A673 (cell line): ENCODE results near the gene DPP7. TPM values are rescaled to one million over a fixed set of nuclear protein-coding genes. Genes with fewer than 3 reads are reported as not detected.
A peak's percentile ranks its signal among the peaks of the same experiment; 100 is the strongest.

Experiments
- BruUV-seq: library from RNA; stranded (reverse); fragments of 400-500 nt; replicated peaks from 2 replicates; lab custom pipeline; 2021; lab: Mats Ljungman, UMichigan
- CTCF ChIA-PET: fragments of 300-600 bp; sonication (Branson Sonifier 250); formaldehyde crosslinking; loops from one replicate; lab custom pipeline; 2022; ENCODE audit warnings: antibody characterized with exemption; lab: Charles Lee
- POLR2A ChIA-PET: fragments of 300-600 bp; sonication (Branson Sonifier 250); formaldehyde crosslinking; loops from one replicate; lab custom pipeline; 2022; ENCODE audit warnings: antibody characterized with exemption; ENCODE audit not compliant: low non-redundant PET; lab: Charles Lee
- DNase-seq: peaks from one replicate; pipeline ENCODE4 v3.0.0-alpha.2; 2015; ENCODE audit warnings: low spot score
- H3K27ac ChIP-seq: fragments of 200-600 bp; sonication (generic); 2 replicates; pipeline ENCODE4 v1.5.1; 2016; ENCODE audit warnings: mixed run types, low read depth, mild to moderate bottlenecking, mixed read lengths, antibody characterized with exemption, low read length; ENCODE audit not compliant: poor library complexity, severe bottlenecking
- H3K27me3 ChIP-seq: fragments of 200-600 bp; sonication (generic); replicated peaks from 2 replicates; pipeline ENCODE4 v1.6.1; 2017; ENCODE audit warnings: mixed run types, low read depth, mild to moderate bottlenecking, mixed read lengths, antibody characterized with exemption, low read length; ENCODE audit not compliant: insufficient read depth, poor library complexity
- H3K36me3 ChIP-seq: fragments of 200-600 bp; sonication (generic); 2 replicates; pipeline ENCODE4 v1.6.1; 2016; ENCODE audit warnings: mixed run types, mild to moderate bottlenecking, mixed read lengths, antibody characterized with exemption, low read length; ENCODE audit not compliant: insufficient read depth, poor library complexity, severe bottlenecking
- H3K4me1 ChIP-seq: fragments of 200-600 bp; sonication (generic); 2 replicates; pipeline ENCODE4 v1.6.1; 2017; ENCODE audit warnings: mixed run types, mild to moderate bottlenecking, mixed read lengths, antibody characterized with exemption, low read length; ENCODE audit not compliant: insufficient read depth, poor library complexity, severe bottlenecking
- H3K4me3 ChIP-seq: fragments of 200-600 bp; sonication (generic); 2 replicates; pipeline ENCODE4 v1.5.1; 2016; ENCODE audit warnings: low read depth, mixed run types, mild to moderate bottlenecking, mixed read lengths, low read length; ENCODE audit not compliant: poor library complexity, severe bottlenecking
- H3K9me3 ChIP-seq: fragments of 200-600 bp; sonication (generic); 2 replicates; pipeline ENCODE4 v1.6.1; 2016; ENCODE audit warnings: mixed run types, low read depth, mild to moderate bottlenecking, mixed read lengths, antibody characterized with exemption, low read length; ENCODE audit not compliant: poor library complexity, severe bottlenecking
- CTCF ChIP-seq: fragments of 300-800, 200-600 bp; sonication (generic); conservative IDR thresholded peaks from 2 replicates; pipeline ENCODE4 v1.5.1; 2017; ENCODE audit warnings: low read depth, mild to moderate bottlenecking, antibody characterized with exemption, low read length, moderate library complexity, mixed read lengths
- EZH2 ChIP-seq: fragments of 200-600 bp; sonication (generic); IDR thresholded peaks from 2 replicates; pipeline ENCODE4 v1.6.1; 2017; ENCODE audit warnings: borderline replicate concordance, low read depth, mild to moderate bottlenecking, mixed read lengths, antibody characterized with exemption, low read length; ENCODE audit not compliant: poor library complexity, severe bottlenecking
- intact Hi-C: fragments of 100-400 bp; cut with micrococcal nuclease; formaldehyde crosslinking; loops from one replicate; pipeline ENCODE4 v1.10.0; 2022; ENCODE audit not compliant: unreplicated experiment
- total RNA-seq: library from RNA; stranded (reverse); gene quantifications from 2 replicates; pipeline ENCODE4 v1.2.3, GENCODE V29; 2021

The DPP7 gene
- total RNA-seq, 1 experiment from 2014 or later = 120 TPM

GRCh38 chr9:137080260-137081122, 34.0 kb downstream of the DPP7 start:
- H3K27ac ChIP-seq = no peak overlapping the region
- no peaks in the 10 kb centered on the region for H3K9me3 ChIP-seq
- no peaks in the 10 kb centered on the region for H3K27me3 ChIP-seq
- ChIA-PET POLR2A (no interaction called here), CTCF (no interaction called here)
- no TSS peak for BruUV-seq
- TF ChIP-seq EZH2 (no peak), CTCF (no peak)
- intact Hi-C loops = no loop called here
- H3K4me1 ChIP-seq = peaks cover 20% of the 10 kb centered on the region
- no peak overlapping the region for H3K4me3 ChIP-seq
- DNase-seq = no peak
- peaks cover 5% of the 10 kb centered on the region for H3K36me3 ChIP-seq

GRCh38 chr9:137079401-137079787, 35.1 kb downstream of the DPP7 start:
- intact Hi-C loops = no loop called here
- Histone ChIP-seq H3K9me3 (no peaks in the 10 kb centered on the region), H3K4me1 (peaks cover 15% of the 10 kb centered on the region), H3K27ac (no peak overlapping the region), H3K36me3 (peaks cover 5% of the 10 kb centered on the region), H3K27me3 (no peaks in the 10 kb centered on the region), H3K4me3 (no peak overlapping the region)
- TF ChIP-seq CTCF (no peak), EZH2 (no peak)
- POLR2A ChIA-PET = no interaction called here
- no TSS peak for BruUV-seq
- no peak for DNase-seq
- CTCF ChIA-PET = interaction anchor here (0.9 kb wide), 1 partner anchor 30 kb away, joined by 3 read pairs; no protein-coding TSS in a partner anchor

DNA sequence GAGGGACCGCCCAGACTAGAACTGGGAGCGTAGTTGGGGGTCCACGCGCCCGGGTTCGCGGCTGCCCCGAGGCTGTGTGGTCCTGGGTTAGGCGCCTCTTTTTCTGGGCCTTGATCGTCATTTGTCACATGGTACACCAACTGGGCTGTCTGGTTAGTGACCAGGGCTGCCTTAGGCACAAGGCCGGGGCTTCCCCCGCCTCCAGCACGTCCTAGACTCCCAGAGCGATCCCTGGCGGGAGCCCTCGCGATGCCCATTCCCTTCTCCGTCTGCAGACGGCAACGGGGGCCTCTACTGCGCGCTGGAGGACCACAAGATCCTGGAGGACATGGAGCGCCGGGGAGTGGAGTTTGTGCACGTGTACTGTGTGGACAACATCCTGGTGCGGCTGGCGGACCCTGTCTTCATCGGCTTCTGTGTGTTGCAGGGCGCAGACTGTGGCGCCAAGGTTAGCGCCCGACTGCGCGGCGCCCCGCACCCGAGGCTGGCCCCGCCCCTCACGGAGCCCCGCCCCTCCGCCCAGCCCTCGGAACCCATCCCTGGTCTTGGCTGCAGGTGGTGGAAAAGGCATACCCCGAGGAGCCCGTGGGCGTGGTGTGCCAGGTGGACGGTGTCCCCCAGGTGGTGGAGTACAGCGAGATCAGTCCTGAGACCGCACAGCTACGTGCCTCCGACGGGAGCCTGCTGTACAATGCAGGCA, 35.7 kb downstream of the DPP7 start:
- Histone ChIP-seq H3K4me1 (peaks cover 14% of the 10 kb centered on the region), H3K4me3 (peak overlapping the region; percentile 59), H3K36me3 (peaks cover 5% of the 10 kb centered on the region), H3K27me3 (no peaks in the 10 kb centered on the region), H3K27ac (no peak overlapping the region), H3K9me3 (no peaks in the 10 kb centered on the region)
- POLR2A ChIA-PET = no interaction called here
- BruUV-seq = no TSS peak
- no peak for DNase-seq
- intact Hi-C loops = no loop called here
- TF ChIP-seq CTCF (no peak), EZH2 (no peak)
- CTCF ChIA-PET = interaction anchor here (0.9 kb wide), 1 partner anchor 29 kb away, joined by 3 read pairs; no protein-coding TSS in a partner anchor
